MM.1S (cell line): Measurements from ENCODE around the gene TMEM229B.

Experiments used
- DNase-seq: peaks from one replicate; pipeline ENCODE4 v3.0.0-alpha.2; 2015
- H2AFZ ChIP-seq: fragments of 300-600 bp; sonication (generic); 2 replicates; pipeline ENCODE4 v1.6.0; 2016; ENCODE audit warnings: antibody characterized with exemption, low read length
- H3F3A ChIP-seq: fragments of 300-600 bp; sonication (generic); 2 replicates; pipeline ENCODE4 v1.6.1; 2016; ENCODE audit warnings: mild to moderate bottlenecking, antibody characterized with exemption, low read length, moderate library complexity, mixed read lengths; ENCODE audit not compliant: insufficient read depth
- H3K27ac ChIP-seq: fragments of 300-600 bp; sonication (generic); 2 replicates; pipeline ENCODE4 v1.5.1; 2016; ENCODE audit warnings: mild to moderate bottlenecking, low read length
- H3K27me3 ChIP-seq: fragments of 300-600 bp; sonication (generic); replicated peaks from 2 replicates; pipeline ENCODE4 v1.6.0; 2016; ENCODE audit warnings: low read length; ENCODE audit not compliant: insufficient read depth
- H3K36me3 ChIP-seq: fragments of 300-600 bp; sonication (generic); replicated peaks from 2 replicates; pipeline ENCODE4 v1.6.1; 2016; ENCODE audit warnings: mild to moderate bottlenecking, low read length, mixed read lengths; ENCODE audit not compliant: insufficient read depth
- H3K4me1 ChIP-seq: fragments of 300-600 bp; sonication (generic); 2 replicates; pipeline ENCODE4 v1.6.1; 2016; ENCODE audit warnings: low read length, mixed read lengths
- H3K4me2 ChIP-seq: fragments of 300-600 bp; sonication (generic); 2 replicates; pipeline ENCODE4 v1.6.0; 2016; ENCODE audit warnings: low read depth, low read length
- H3K4me3 ChIP-seq: fragments of 300-600 bp; sonication (generic); 2 replicates; pipeline ENCODE4 v1.5.1; 2016; ENCODE audit warnings: low read length, mixed read lengths
- H3K79me2 ChIP-seq: fragments of 300-600 bp; sonication (generic); 2 replicates; pipeline ENCODE4 v1.6.1; 2016; ENCODE audit warnings: mixed run types, low read length, mixed read lengths
- H3K9ac ChIP-seq: fragments of 300-600 bp; sonication (generic); 2 replicates; pipeline ENCODE4 v1.6.1; 2016; ENCODE audit warnings: low read length, mixed read lengths
- H3K9me2 ChIP-seq: fragments of 300-600 bp; sonication (generic); replicated peaks from 2 replicates; pipeline ENCODE4 v1.6.1; 2016; ENCODE audit warnings: mild to moderate bottlenecking, low read length, mixed read lengths; ENCODE audit not compliant: insufficient read depth
- H3K9me3 ChIP-seq: fragments of 300-600 bp; sonication (generic); replicated peaks from 2 replicates; pipeline ENCODE4 v1.6.1; 2016; ENCODE audit warnings: mild to moderate bottlenecking, low read length, mixed read lengths; ENCODE audit not compliant: insufficient read depth
- H4K20me1 ChIP-seq: fragments of 300-600 bp; sonication (generic); 2 replicates; pipeline ENCODE4 v1.6.1; 2016; ENCODE audit warnings: mild to moderate bottlenecking, low read length, moderate library complexity, mixed read lengths; ENCODE audit not compliant: insufficient read depth
- CTCF ChIP-seq: fragments of 300-600 bp; sonication (generic); IDR thresholded peaks from 2 replicates; pipeline ENCODE4 v1.5.1; 2016; ENCODE audit warnings: antibody characterized with exemption, low read length, mixed read lengths
- EZH2 ChIP-seq: fragments of 300-600 bp; sonication (generic); optimal IDR thresholded peaks from 2 replicates; pipeline ENCODE3; 2017; ENCODE audit warnings: low read depth, mild to moderate bottlenecking, antibody characterized with exemption, low read length, mixed read lengths
- EZH2phosphoT487 ChIP-seq: fragments of 300-600 bp; sonication (generic); IDR thresholded peaks from 2 replicates; pipeline ENCODE4 v1.6.1; 2018; ENCODE audit warnings: antibody characterized with exemption, low read length

Gene TMEM229B

GRCh38 chr14:67436006-67436866, 52.3 kb downstream of the TMEM229B start:
- no peak overlapping the region for H2AFZ ChIP-seq
- no peaks in the 10 kb centered on the region for H4K20me1 ChIP-seq
- H3K79me2 ChIP-seq, result no peaks in the 10 kb centered on the region
- no peaks in the 10 kb centered on the region for H3K36me3 ChIP-seq
- H3K9me2 ChIP-seq, result no peaks in the 10 kb centered on the region
- TF ChIP-seq CTCF, result no peak
- TF ChIP-seq EZH2phosphoT487, result no peak
- no peak for TF ChIP-seq EZH2
- no peak for DNase-seq
- H3K4me1 ChIP-seq, result no peaks in the 10 kb centered on the region
- no peak overlapping the region for H3K4me3 ChIP-seq
- no peaks in the 10 kb centered on the region for H3K27me3 ChIP-seq
- H3K9me3 ChIP-seq, result no peaks in the 10 kb centered on the region
- H3K4me2 ChIP-seq, result no peak overlapping the region
- no peaks in the 10 kb centered on the region for H3F3A ChIP-seq
- H3K9ac ChIP-seq, result no peak overlapping the region
- no peak overlapping the region for H3K27ac ChIP-seq

- Histone ChIP-seq H3K27me3 (no peaks in the 10 kb centered on the region), H3K4me2 (no peak overlapping the region), H4K20me1 (no peaks in the 10 kb centered on the region), H3K79me2 (no peaks in the 10 kb centered on the region), H3K9me2 (no peaks in the 10 kb centered on the region), H3K4me3 (no peak overlapping the region), H3K9me3 (no peaks in the 10 kb centered on the region), H3K27ac (no peak overlapping the region), H2AFZ (no peak overlapping the region), H3F3A (no peaks in the 10 kb centered on the region), H3K4me1 (no peaks in the 10 kb centered on the region), H3K9ac (no peak overlapping the region), H3K36me3 (no peaks in the 10 kb centered on the region)
- DNase-seq, result no peak
- TF ChIP-seq EZH2phosphoT487, result no peak
- TF ChIP-seq EZH2, result no peak
- TF ChIP-seq CTCF, result no peak
Measured at GRCh38 chr14:67435603-67436002, 52.9 kb downstream of the TMEM229B start.

GRCh38 chr14:67432050-67432564, 56.4 kb downstream of the TMEM229B start:
- Histone ChIP-seq H3K4me1 (no peaks in the 10 kb centered on the region), H4K20me1 (no peaks in the 10 kb centered on the region), H3K79me2 (no peaks in the 10 kb centered on the region), H3F3A (no peaks in the 10 kb centered on the region), H3K27ac (no peak overlapping the region), H3K9me2 (no peaks in the 10 kb centered on the region), H3K9ac (no peak overlapping the region), H3K9me3 (no peaks in the 10 kb centered on the region), H3K4me2 (no peak overlapping the region), H3K27me3 (no peaks in the 10 kb centered on the region), H3K4me3 (no peak overlapping the region), H2AFZ (no peak overlapping the region), H3K36me3 (no peaks in the 10 kb centered on the region)
- no peak for DNase-seq
- TF ChIP-seq CTCF (no peak), EZH2 (no peak), EZH2phosphoT487 (no peak)
